Measurements from ENCODE around the gene SPDYE4.

- TF ChIP-seq, protein P1, sequence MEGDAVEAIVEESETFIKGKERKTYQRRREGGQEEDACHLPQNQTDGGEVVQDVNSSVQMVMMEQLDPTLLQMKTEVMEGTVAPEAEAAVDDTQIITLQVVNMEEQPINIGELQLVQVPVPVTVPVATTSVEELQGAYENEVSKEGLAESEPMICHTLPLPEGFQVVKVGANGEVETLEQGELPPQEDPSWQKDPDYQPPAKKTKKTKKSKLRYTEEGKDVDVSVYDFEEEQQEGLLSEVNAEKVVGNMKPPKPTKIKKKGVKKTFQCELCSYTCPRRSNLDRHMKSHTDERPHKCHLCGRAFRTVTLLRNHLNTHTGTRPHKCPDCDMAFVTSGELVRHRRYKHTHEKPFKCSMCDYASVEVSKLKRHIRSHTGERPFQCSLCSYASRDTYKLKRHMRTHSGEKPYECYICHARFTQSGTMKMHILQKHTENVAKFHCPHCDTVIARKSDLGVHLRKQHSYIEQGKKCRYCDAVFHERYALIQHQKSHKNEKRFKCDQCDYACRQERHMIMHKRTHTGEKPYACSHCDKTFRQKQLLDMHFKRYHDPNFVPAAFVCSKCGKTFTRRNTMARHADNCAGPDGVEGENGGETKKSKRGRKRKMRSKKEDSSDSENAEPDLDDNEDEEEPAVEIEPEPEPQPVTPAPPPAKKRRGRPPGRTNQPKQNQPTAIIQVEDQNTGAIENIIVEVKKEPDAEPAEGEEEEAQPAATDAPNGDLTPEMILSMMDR (IDR thresholded peaks at IDR 0.05) = no peak
- TF ChIP-seq POLR2A (IDR thresholded peaks at IDR 0.05) = no peak
Measured at GRCh38 chr17:8791248-8791909, 33.0 kb upstream of the SPDYE4 start.
